Activated naive CD4-positive, alpha-beta T cell treated with anti-CD3 and anti-CD28 coated beads, Interleukin-2, amount 50 U/mL, for 72 hours (primary cell): ENCODE measurements around the gene GPR37L1. TPM values are rescaled to one million over a fixed set of nuclear protein-coding genes. Genes with fewer than 3 reads are reported as not detected.
"Not testable (repeated sequence)": the region's sequence is repeated elsewhere in the genome, so short reads cannot be mapped to it uniquely, and the experiment has no call there.

Experiments
- ATAC-seq, 2 donors: fragments of 150-1000 bp; cut with Tn5 transposase; 2 replicates each; pipeline ENCODE4 v1.10.0; 2021; ENCODE audit warnings: mild to moderate bottlenecking in 2 of 2, moderate library complexity in 2 of 2
- DNase-seq, 2 donors: peaks; one replicate each; pipeline ENCODE4 v3.0.0; 2021 to 2022; ENCODE audit warnings: low spot score in 2 of 2
- H3K27ac Mint-ChIP-seq, 2 donors: one replicate each; pipeline ENCODE4 v1.8.0; 2022; ENCODE audit warnings: mild to moderate bottlenecking in 2 of 2, mixed read lengths in 2 of 2
- H3K36me3 Mint-ChIP-seq, 2 donors: one replicate each; pipeline ENCODE4 v1.8.0; 2022; ENCODE audit warnings: mixed read lengths in 2 of 2
- H3K9me3 Mint-ChIP-seq, 2 donors: one replicate each; pipeline ENCODE4 v1.8.0; 2022; ENCODE audit warnings: mixed read lengths in 2 of 2
- total RNA-seq, 2 donors: library from RNA; stranded (reverse); gene quantifications; one replicate each; pipeline ENCODE4 v1.2.3, GENCODE V29; 2022

GPR37L1 gene
- total RNA-seq, 2 donors from 2014 or later, result not detected

DNA sequence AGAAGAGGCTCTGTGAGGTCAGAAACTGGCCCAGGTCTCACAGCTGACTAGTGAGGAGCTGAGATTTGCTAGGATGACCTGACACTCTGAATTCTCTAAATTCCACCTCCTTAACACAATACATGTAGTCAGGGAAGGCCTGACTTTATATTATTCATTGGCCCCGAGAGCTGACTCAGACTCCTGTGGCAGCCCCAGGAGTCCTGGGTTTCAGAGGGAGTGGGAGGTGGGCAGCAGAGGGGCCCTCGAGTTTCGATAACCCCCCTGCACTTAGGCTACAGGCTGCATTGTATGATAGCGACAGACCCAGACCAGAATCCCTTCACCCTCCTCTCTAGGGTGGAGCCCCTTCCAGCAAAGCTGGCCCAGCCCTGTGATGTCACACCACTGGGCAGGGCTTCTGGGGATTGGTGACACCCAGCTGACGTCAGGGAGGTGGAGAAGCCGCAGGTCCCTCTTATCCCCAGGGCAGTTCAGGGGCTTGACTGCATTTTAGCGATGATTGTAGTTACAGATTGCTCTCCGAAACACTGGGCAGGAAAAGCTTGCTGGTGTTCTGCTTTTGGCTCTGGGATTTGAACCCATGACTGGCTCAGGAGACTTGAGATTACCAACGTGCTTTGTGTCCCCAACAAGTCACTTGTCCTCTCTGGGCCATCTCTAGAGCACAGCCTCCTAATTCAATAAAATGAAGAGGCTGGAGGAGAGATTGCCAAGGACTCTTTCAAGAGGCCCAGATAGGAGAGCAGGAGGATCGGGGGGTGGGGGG is 17.0 kb upstream of the GPR37L1 start:
- Mint-ChIP-seq H3K9me3 (no peaks in the 10 kb centered on the region), H3K27ac (no peak overlapping the region), H3K36me3 (no peaks in the 10 kb centered on the region)
- DNase-seq (no peak), ATAC-seq (peak in 1 of 2 donors; percentile 56)

DNA sequence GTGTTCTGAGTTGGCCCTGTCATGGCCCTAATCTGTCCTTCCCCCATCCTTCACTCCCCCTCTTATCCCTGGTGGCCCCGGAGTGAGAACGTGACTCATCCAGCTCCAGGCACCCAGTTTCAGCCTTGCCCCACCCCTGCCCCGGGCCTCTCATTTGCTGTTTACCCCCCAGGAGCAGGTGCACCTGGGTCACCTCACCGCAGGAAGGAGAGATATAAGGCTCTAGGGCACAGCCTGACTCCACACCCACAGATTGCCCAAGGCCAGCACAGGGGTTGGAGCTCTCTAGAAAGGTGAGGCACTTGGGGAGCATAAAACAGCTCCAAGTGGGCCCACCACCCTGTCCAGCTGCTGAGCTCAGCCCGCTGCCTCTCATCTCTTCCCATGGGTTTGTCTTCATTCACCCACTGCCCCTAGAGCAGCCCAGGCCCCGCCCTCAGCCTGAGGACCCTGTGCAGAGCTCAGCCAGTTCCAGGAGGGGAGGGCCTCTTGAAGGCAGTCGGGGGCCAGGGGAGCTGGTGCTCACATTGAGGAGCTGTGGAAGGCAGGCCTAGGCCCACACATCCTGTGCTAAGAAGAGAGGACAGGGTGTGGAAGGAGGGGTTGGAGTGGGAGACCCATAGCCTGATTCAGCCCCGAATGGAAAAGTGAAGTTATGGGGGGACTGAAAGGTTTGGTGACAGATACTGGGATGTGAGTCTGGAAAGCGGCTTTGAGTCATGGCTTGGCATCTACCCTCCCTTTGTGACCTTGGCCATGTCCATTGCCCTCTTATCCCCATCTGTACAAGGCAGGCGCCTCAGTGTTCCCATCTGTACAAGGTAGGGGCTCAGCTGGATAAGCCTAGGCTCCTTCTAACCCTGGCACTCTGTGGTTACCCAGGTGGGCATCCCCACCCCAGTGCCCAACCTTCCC is 16.1 kb upstream of the GPR37L1 start:
- ATAC-seq, result no peak

GRCh38 chr1:202107321-202107761 is 15.4 kb upstream of the GPR37L1 start:
- no peaks in the 10 kb centered on the region for H3K36me3 Mint-ChIP-seq

More for the DNA sequence above, 16.1 kb upstream of the GPR37L1 start:
- Mint-ChIP-seq H3K36me3 (no peaks in the 10 kb centered on the region), H3K9me3 (no peaks in the 10 kb centered on the region), H3K27ac (no peak overlapping the region)
- no peak for DNase-seq

GRCh38 chr1:202107801-202108731 is 14.7 kb upstream of the GPR37L1 start:
- no peaks in the 10 kb centered on the region for H3K9me3 Mint-ChIP-seq
- no peak overlapping the region for H3K27ac Mint-ChIP-seq
- H3K36me3 Mint-ChIP-seq, result no peaks in the 10 kb centered on the region
- ATAC-seq (no peak), DNase-seq (no peak)

More at GRCh38 chr1:202107321-202107761, 15.4 kb upstream of the GPR37L1 start:
- DNase-seq (no peak), ATAC-seq (no peak)
- Mint-ChIP-seq H3K27ac (no peak overlapping the region), H3K9me3 (no peaks in the 10 kb centered on the region)

DNA sequence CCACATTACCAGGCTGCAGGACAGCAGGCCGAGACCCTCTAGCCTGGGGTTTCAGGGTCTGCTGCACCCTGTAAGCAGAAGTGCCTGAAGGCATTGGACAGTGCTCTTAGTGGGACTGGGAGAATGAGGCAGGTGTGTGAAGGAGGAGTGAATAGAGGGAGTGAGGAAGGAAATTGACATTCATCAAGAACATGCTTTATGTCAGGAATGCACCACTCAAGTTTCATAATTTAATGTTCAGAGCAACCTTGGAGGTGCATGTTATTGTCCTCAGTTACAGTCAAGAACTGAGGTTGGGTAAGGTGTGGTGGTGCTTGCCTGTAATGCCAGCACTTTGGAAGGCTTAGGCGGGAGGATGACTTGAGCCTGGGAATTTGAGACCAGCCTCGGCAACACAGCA is 11.7 kb upstream of the GPR37L1 start:
- H3K36me3 Mint-ChIP-seq, result no peaks in the 10 kb centered on the region
- no peak overlapping the region for H3K27ac Mint-ChIP-seq

GRCh38 chr1:202111589-202111988 is 11.1 kb upstream of the GPR37L1 start:
- DNase-seq, ATAC-seq, H3K9me3 Mint-ChIP-seq, H3K36me3 Mint-ChIP-seq, H3K27ac Mint-ChIP-seq: not testable (repeated sequence)

More for the DNA sequence above, 11.7 kb upstream of the GPR37L1 start:
- ATAC-seq (no peak), DNase-seq (no peak)
- H3K9me3 Mint-ChIP-seq, result no peaks in the 10 kb centered on the region

GRCh38 chr1:202112859-202113689 is 9.6 kb upstream of the GPR37L1 start:
- ATAC-seq, result no peak
- H3K36me3 Mint-ChIP-seq, result no peaks in the 10 kb centered on the region
- H3K9me3 Mint-ChIP-seq, result no peaks in the 10 kb centered on the region
- DNase-seq, result no peak
- H3K27ac Mint-ChIP-seq, result peak overlapping the region; percentile 0 to 2

DNA sequence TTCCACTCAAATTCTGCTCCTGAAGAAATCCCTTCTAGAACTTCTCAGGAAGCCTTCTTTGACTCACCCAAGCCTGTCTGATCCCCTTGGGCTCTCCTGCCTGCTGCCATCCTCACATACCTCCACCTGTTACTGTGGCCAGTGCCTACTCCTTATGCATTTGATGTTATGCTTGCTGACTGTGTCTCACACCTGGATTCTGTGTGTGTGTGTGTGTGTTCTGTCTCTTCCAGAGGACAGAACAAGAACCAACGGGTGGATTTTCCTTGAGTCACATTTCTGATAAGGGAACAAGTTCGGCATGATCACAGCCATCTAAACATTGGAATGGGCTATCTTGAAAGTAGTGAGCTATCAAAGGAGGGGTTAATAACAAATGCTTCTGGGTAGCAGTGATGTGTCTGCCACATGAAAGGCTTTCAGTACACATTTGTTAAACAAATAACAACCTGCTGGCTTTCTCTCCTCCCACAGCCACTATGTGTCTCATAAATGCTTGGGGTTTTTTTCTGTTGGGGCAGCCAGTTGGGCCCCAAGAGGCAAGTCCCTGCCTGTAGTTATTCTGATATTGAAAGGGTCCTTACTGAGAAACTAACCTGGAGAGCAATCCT is 8.9 kb upstream of the GPR37L1 start:
- no peak for ATAC-seq
- DNase-seq, result no peak
- no peaks in the 10 kb centered on the region for H3K36me3 Mint-ChIP-seq
- peak overlapping the region; percentile 0 to 2 for H3K27ac Mint-ChIP-seq
- no peaks in the 10 kb centered on the region for H3K9me3 Mint-ChIP-seq

- DNase-seq, result no peak
- H3K36me3 Mint-ChIP-seq, result no peaks in the 10 kb centered on the region
- no peaks in the 10 kb centered on the region for H3K9me3 Mint-ChIP-seq
- ATAC-seq, result no peak
- no peak overlapping the region for H3K27ac Mint-ChIP-seq
These were observed 6.4 kb upstream of the GPR37L1 start for GRCh38 chr1:202116287-202116686.

GRCh38 chr1:202117898-202118371 is 4.8 kb upstream of the GPR37L1 start:
- Mint-ChIP-seq H3K9me3 (no peaks in the 10 kb centered on the region), H3K36me3 (no peaks in the 10 kb centered on the region), H3K27ac (no peak overlapping the region)
- DNase-seq, result no peak
- ATAC-seq, result no peak

DNA sequence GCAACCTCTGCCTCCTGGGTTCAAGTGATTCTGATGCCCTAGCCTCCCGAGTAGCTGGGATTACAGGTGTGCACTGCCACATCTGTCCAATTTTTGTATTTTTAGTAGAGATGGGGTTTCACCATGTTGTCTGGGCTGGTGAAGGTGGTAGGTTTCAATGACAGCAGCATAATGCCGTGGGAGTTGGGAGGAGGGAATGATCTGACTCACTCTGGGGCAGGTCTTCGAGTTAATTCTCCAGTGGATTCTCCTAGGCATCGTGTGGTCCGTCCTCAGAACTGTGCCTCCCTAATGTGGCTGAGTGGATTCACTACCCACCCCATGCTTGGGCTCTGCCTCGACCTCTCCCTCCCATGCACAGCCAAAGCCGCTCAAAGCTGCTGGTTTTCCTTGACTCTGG is 1.7 kb upstream of the GPR37L1 start:
- ATAC-seq (no peak), DNase-seq (no peak)
- Mint-ChIP-seq H3K9me3 (no peaks in the 10 kb centered on the region), H3K27ac (no peak overlapping the region), H3K36me3 (no peaks in the 10 kb centered on the region)

DNA sequence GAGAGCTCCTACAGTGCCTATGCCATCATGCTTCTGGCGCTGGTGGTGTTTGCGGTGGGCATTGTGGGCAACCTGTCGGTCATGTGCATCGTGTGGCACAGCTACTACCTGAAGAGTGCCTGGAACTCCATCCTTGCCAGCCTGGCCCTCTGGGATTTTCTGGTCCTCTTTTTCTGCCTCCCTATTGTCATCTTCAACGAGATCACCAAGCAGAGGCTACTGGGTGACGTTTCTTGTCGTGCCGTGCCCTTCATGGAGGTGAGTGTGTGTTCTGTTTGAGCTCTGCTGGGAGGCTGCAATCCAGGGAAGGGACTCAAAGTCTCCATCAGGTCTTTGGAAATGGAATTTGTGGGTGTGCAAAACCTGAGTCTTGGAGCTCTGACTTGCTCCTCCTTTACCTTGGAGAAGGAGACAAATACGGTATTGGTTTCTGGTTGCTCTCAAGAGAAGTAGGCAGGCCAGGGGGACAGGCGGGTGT is 658 bp downstream of the GPR37L1 start:
- ATAC-seq (no peak), DNase-seq (no peak)
- H3K27ac Mint-ChIP-seq, result no peak overlapping the region
- no peaks in the 10 kb centered on the region for H3K36me3 Mint-ChIP-seq
- no peaks in the 10 kb centered on the region for H3K9me3 Mint-ChIP-seq

DNA sequence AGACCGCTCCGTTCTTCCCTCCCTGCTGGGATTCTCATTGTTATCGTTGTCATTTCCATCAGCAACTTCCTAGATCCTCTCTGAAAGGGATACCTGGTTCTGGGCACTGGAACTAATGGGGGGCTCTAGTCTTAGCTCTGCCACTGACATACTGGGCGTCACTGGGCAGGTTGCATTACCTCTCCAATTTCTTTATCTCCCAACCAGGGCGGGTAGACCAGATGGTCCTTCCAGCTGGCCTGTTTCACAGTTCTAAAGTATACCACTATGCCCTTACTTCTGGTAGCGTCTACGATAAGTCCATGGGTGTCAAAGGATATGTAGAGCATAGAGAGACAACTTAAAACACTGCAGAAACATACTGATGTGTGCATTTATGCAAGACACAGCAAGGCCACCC is 1.4 kb downstream of the GPR37L1 start:
- Mint-ChIP-seq H3K9me3 (no peaks in the 10 kb centered on the region), H3K36me3 (no peaks in the 10 kb centered on the region), H3K27ac (no peak overlapping the region)
- DNase-seq (no peak), ATAC-seq (no peak)

DNA sequence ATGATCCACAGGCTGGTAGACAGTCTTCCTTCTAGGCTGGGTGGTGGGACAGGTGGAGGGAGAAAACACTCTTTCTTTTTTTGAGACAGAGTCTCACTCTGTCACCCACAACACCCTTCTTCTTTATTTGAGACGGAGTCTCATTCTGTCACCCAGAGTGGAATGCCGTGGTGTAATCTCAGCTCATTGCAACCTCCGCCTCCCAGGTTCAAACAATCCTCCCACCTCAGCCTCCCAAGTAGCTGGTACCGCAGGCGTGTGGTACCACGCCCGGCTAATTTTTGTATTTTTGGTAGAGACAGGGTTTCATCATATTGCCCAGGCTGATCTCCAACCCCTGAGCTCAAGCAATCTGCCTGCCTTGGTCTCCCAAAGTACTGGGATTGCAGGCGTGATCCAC is 2.9 kb downstream of the GPR37L1 start:
- Mint-ChIP-seq H3K9me3 (no peaks in the 10 kb centered on the region), H3K36me3 (no peaks in the 10 kb centered on the region), H3K27ac (no peak overlapping the region)
- no peak for DNase-seq
- no peak for ATAC-seq

DNA sequence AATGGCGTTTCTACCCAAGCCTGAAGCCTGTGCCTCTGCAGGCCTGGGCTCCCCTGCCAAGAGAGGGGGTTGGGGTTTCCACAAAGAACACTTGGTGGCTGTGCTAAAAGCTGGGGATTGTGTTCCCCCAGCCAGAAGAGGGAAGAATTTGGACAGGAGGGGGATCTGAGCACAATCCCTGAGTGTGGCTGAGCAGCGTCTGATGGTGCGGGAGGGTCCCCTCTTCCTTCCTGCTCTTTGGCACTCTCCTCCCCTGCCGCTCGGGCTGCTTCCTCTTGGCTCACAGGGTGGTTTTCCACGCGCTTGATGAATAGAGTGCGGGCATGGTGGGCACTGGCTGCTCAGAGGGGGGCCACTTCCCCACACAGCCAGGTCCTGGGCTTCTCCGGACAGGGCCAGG is 3.7 kb downstream of the GPR37L1 start:
- ATAC-seq (no peak), DNase-seq (no peak)
- no peaks in the 10 kb centered on the region for H3K36me3 Mint-ChIP-seq
- no peaks in the 10 kb centered on the region for H3K9me3 Mint-ChIP-seq
- no peak overlapping the region for H3K27ac Mint-ChIP-seq
